Measurements from ENCODE around the gene FTSJ1.

The FTSJ1 gene

DNA sequence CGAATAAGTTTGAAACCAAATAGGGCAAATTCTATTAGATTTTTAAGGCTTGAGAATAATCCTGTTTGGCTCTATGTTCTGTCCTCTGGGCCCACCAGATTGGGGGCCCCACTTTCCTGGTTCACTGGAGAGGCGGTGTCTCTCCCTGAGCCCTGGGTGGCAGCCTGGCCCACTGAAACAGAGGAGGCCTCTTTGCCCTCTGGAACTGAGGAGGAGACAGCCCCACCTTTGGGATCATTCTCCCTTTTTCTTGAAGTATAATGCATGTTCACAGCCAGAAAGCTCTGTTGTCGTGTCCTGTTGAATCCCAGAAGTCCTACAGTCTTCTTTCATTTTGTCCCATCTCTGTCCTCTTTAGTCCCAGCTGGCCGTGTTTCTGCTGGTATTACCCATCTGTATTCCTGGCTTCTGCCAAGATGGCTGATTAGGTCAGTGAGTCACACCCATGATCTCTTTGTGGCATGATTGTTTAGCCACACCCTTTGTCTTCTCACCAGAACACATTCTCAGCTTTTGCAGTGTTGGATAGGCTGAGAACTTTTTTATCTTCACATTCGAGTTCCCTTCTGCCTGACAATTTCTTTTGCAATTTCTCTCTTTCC is 55.5 kb downstream of the FTSJ1 start:
- DNase-seq: no peak

DNA sequence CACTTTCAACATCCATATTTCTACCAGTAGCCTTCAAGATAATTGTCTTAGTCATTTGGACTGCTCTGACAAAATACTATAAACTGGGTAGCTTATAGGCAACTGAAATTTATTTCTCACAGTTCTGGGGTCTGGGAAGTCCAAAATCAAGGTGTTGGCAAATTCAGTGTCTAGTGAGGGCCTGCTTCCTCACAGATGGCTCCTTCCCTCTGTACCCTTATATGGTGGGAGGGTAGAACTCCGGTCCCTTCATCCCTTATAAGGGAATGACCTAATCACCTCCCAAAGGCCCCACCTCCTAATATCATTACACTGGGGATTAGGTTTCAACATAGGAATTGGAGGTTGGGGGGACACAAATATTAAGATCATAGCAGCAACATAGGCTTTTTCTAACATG is 56.2 kb downstream of the FTSJ1 start:
- no peak for DNase-seq

DNA sequence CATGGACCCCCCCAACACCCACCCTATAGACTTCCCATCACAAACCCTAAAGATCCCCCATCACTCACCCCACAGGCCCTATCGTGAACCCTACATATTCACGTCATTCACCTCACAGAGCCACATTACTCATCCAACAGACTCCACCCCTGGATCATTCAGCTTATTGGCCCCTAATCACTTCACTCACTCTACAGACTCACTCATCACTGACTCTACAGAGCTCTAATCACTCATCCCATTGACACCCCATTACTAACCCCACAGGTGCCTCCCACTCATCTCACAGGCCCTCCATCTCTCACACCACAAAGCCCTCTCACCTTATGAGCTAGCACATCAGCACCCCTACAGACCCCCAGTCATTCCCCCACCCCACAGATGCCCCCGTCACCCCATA is 57.2 kb downstream of the FTSJ1 start:
- DNase-seq: no peak
